DOHH2 (cell line): Measurements from ENCODE around the gene LAMA5.

Experiments
- CTCF ChIP-seq: fragments of 200-600 bp; sonication (generic); IDR thresholded peaks from one replicate; pipeline ENCODE4 v1.5.1; 2014; ENCODE audit warnings: antibody characterized with exemption, mild to moderate bottlenecking, low read depth, low read length; ENCODE audit not compliant: poor library complexity, severe bottlenecking
- EZH2phosphoT487 ChIP-seq: fragments of 200-600 bp; sonication (generic); IDR thresholded peaks from 2 replicates; pipeline ENCODE4 v1.6.1; 2017; ENCODE audit warnings: borderline replicate concordance, mild to moderate bottlenecking, antibody characterized with exemption, low read length, moderate library complexity, mixed read lengths

GRCh38 chr20:62269378-62269777, 97.7 kb downstream of the LAMA5 start:
- TF ChIP-seq CTCF (no peak), EZH2phosphoT487 (no peak)
